Posterior cingulate gyrus (tissue), 11 donors: ENCODE measurements around the gene CRISPLD2.
A peak's percentile ranks its signal among the peaks of the same experiment; 100 is the strongest.

Experiments
- DNase-seq, 10 donors: peaks; one replicate each; pipeline versions ENCODE4 v3.0.0 to v3.0.0-alpha.2; 2020 to 2021; ENCODE audit warnings: mixed read lengths in 3 of 10
- intact Hi-C: fragments of 100-400 bp; cut with DNase I; formaldehyde crosslinking; loops from one replicate; pipeline ENCODE4 v1.15.1; 2023

The CRISPLD2 gene

DNA sequence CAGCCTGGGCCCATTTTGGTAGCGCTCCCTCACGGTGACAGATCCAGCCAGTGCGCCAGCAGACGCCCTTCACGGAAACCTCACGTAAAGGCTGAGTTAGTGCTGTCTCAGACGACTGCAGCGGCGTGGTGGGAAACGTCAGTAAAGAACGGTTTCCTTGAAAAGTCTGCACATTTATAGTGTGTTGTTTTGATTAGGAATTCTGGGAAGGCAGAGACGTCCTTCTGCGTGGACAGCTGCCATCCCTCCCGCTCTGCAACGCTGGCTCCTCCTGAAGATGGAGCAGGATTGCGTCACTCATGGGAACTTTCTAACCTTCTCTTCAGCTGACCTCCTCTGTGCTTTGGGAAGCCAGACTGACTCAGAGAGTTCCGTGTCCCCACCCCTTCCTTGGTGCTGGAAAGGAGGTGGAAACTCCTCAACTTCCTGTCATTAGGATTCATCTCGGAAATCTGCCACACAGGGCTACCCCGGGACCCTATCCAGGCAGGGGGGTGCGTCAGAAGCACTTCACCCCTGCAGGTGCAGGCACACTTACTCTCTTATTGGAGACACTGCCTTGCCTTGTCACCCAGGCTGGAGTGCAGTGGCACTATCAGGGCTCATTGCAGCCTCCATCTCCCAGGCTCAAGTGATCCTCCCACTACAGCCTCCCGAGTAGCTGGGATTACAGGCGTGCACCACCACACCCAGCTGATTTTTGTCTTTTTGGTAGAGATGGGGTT, 24.3 kb upstream of the CRISPLD2 start:
- peak in 2 of 10 donors; percentile 40 to 69 for DNase-seq
- intact Hi-C loops, result no loop called here

- intact Hi-C loops, result no loop called here
- DNase-seq, result peak in 2 of 10 donors; percentile 7 to 48
Measured at GRCh38 chr16:84800158-84800978, 19.4 kb upstream of the CRISPLD2 start.

DNA sequence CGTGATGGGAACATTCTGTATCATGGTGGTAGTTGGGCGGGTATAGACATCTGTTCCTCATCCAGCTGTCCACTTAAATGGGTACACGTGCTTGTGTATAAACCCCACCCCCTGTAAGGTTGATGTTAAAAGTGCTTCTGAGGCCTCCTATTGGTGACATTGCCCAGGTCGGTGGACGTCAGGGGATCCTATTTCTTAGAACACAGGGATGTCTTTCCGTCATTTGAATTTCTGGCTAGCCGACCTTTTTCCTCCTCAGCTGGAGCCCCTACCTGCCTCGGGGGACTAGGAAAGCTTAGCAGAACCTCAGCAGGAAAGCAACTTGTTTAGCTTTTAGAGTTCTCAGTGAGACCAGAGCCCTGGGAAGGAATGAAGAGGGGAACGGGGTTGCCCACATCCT, 16.6 kb upstream of the CRISPLD2 start:
- peak in 1 of 10 donors; percentile 4 for DNase-seq
- intact Hi-C loops, result no loop called here

DNA sequence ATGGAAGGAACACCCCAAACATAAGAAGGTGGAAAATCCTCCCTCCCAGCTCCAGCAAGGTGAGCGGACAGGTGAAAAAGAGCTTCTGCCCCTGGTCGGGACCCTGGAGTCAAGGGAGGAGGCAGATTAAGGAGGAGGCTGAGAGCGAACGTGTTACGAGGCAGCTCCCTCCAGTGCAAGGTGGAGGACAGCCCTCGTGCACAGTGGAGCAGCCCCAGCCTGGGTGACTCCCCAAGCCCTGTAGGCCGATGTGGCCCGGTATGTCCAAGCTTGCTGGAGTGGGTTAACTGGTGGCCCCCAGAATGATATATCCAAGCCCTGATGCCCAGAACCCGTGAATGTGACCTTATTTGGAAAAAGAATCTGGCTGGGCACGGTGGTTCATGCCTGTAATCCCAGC, 15.5 kb upstream of the CRISPLD2 start:
- DNase-seq, result peak in 3 of 10 donors; percentile 32 to 64 (median 51)
- intact Hi-C loops, result no loop called here

- intact Hi-C loops, result no loop called here
- peak in 2 of 10 donors; percentile 84 to 85 for DNase-seq
Measured at GRCh38 chr16:84806256-84806889, 13.4 kb upstream of the CRISPLD2 start.

DNA sequence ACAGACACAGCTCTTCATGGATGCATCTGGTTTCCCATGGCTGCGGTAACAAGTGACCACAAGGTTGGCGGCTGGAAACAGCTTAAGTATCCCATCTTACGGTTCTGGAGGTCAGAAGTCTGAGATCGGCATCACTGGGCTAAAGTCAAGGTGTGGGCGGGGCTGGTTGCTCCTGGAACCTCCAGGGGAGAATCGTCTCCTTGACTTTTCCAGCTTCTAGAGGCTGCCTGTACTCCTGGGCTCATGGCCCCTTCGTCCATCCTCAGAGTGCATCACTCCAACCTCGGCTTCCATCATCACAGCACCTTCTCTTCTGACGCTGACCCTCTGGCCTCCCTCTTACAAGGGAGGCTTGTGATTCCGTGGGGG, 12.9 kb upstream of the CRISPLD2 start:
- intact Hi-C loops, result no loop called here
- peak in 1 of 10 donors; percentile 54 for DNase-seq

GRCh38 chr16:84807776-84808175, 12.0 kb upstream of the CRISPLD2 start:
- peak in 2 of 10 donors; percentile 11 to 61 for DNase-seq
- intact Hi-C loops, result no loop called here

- intact Hi-C loops, result no loop called here
- peak in 3 of 10 donors; percentile 49 to 70 (median 62) for DNase-seq
Measured at GRCh38 chr16:84808826-84809225, 11.0 kb upstream of the CRISPLD2 start.

GRCh38 chr16:84810518-84811273, 9.1 kb upstream of the CRISPLD2 start:
- DNase-seq, result peak in 3 of 10 donors; percentile 42 to 61 (median 47)
- intact Hi-C loops, result no loop called here

DNA sequence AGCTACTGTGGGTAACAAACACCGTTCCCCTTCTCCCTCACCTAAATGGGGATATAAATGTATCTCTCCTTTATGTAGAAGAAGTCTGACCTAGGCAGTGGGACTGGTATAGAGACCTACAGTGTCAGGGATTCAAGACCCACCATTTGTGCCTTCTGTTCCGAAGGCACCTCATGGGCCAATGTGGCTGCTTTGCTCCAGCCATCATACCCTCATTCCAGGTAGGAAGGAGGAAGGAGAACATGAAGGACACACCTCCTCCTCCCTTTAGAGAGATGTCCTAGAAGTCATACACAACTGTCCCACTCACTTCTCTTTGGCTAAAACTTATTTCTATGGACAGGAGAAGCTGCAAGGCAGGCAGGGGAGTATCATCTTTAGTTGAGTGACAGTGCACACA, 8.3 kb upstream of the CRISPLD2 start:
- DNase-seq, result no peak
- intact Hi-C loops, result no loop called here

DNA sequence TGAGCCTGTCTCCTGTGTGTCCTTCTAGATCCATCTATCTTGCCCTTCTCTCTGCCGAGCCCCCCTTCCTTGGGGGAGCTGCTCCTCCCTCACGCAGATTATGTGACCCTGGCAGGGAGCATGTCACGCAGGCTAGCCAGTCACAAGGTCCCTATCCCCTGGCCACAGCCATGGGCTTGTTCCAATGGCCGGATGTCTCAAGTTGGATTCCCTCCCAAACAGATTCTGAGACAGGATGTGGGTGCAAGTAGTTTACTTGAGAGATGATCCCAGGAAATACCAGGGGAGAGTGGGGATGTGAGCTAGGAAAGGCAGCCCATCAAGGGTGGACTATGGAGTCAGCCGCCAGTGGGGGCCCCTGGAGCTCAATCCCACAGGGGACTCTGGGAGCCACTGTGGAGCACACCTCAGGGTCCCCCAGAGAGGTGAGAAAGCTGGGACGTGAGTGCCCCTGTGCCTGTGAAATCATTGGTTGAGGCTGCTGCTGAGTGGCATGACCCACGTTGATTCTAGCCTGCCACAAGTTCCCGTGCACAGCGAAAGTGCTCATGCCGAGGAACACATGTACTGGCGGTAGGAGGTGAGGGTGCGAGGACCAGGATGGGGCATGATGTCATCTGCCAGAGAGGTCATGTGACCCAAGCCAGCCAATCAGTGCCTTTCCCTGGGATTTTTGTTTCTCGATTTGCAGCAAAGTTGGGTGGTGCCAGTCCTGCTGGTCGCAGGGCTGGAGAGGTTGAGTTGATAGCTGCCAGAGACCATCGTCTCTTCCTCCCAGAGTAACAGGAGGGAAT, 6.4 kb upstream of the CRISPLD2 start:
- intact Hi-C loops, result no loop called here
- DNase-seq, result peak in 3 of 10 donors; percentile 28 to 68 (median 54)

- intact Hi-C loops, result no loop called here
- peak in 3 of 10 donors; percentile 25 to 59 (median 37) for DNase-seq
Measured at GRCh38 chr16:84815462-84815861, 4.3 kb upstream of the CRISPLD2 start.

DNA sequence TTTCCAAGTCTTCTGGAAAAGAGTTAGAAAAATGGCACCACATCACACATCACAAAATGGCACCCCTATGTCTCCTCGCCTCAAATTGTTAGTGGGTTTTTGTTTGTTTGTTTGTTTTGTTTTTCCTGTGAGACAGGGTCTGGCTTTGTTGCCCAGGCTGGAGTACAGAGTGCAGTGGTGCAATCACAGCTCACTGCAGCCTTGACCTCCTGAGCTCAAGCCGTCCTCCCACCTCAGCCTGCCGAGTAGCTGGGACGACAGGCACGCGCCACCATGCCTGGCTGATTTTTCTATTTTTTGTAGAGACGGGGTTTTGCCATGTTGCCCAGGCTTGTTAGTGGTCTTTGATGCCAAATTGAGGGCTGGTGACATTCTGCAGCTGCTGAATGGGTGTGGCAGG, 3.8 kb upstream of the CRISPLD2 start:
- intact Hi-C loops, result no loop called here
- peak in 3 of 10 donors; percentile 8 to 67 (median 49) for DNase-seq

GRCh38 chr16:84816485-84816884, 3.3 kb upstream of the CRISPLD2 start:
- DNase-seq, result peak in 3 of 10 donors; percentile 42 to 52 (median 47)
- intact Hi-C loops, result no loop called here

DNA sequence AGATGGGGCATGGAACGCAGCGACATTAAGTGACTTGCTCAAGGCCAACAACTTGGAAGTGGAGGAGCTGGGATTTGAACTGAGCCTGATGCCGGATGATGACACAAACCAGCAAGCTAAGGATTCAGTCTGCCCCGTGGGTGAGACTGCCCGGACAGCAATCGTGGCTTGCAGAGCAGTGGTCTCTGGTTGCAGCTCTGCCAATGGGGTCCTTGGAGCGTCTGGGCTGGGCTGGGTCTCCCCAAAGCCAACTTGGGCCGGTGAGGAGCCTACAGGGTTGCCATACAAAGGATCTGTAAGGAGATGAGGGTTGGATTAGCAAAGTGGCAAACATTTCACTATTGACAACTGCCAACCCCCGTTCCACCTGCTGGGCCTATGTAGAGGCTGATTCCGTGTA, 2.6 kb upstream of the CRISPLD2 start:
- DNase-seq, result peak in 3 of 10 donors; percentile 32 to 77 (median 62)
- intact Hi-C loops, result no loop called here

DNA sequence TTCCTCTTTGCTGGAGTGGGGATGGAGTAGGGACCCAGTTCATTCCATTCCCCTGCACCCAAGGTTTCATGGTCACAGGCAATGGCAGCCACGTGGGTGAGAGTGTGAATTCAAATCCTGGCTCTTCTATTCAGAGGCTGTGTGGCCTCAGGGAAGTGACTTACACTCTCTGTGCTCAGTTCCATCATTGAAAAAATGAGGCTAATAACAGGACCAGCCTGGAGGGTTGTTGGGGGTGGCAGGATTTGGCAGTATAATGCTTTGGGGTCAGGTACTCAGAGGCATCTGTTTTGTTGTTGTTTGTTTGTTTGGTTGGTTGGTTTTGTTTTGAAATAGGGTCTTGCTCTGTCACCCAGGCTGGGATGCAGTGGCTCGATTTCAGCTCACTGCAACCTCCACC, 2.2 kb upstream of the CRISPLD2 start:
- peak in 1 of 10 donors; percentile 26 for DNase-seq
- intact Hi-C loops, result no loop called here

- peak in 1 of 10 donors; percentile 1 for DNase-seq
- intact Hi-C loops, result no loop called here
Measured at GRCh38 chr16:84818133-84818532, 1.7 kb upstream of the CRISPLD2 start.

GRCh38 chr16:84818989-84819643, 669 bp upstream of the CRISPLD2 start:
- DNase-seq, result peak in 2 of 10 donors; percentile 35 to 36
- intact Hi-C loops, result no loop called here

DNA sequence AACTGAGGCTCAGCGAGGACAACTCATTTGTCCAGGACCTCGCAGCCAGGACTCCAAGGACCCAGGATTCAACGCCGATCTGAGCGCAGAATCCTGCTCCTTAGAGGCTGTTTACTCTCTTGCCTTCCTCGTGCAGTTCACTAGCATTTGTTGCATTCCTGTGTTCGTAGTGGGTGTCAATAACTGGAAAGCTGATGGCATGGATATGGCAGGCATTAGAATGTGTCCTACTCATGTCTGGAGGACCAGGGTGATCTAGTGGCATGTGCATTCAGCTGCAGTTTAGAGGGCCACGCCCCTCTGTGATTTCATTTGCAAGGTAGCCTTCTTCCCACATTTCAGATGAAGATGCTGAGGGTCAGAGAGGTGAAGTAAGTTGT, 510 bp downstream of the CRISPLD2 start:
- DNase-seq, result no peak
- intact Hi-C loops, result no loop called here
